Measurements from ENCODE around the gene ASB16.
A peak's percentile ranks its signal among the peaks of the same experiment; 100 is the strongest.
"Not testable (repeated sequence)": the region's sequence is repeated elsewhere in the genome, so short reads cannot be mapped to it uniquely, and the experiment has no call there.

Gene ASB16

GRCh38 chr17:44147812-44148211, 22.7 kb upstream of the ASB16 start:
- no peak for DNase-seq (ENCODE audit: low read depth in 2 of 2)

- not testable (repeated sequence) for DNase-seq (ENCODE audit: low read depth in 2 of 2)
Observed at GRCh38 chr17:44149066-44149465, 21.4 kb upstream of the ASB16 start.

DNA sequence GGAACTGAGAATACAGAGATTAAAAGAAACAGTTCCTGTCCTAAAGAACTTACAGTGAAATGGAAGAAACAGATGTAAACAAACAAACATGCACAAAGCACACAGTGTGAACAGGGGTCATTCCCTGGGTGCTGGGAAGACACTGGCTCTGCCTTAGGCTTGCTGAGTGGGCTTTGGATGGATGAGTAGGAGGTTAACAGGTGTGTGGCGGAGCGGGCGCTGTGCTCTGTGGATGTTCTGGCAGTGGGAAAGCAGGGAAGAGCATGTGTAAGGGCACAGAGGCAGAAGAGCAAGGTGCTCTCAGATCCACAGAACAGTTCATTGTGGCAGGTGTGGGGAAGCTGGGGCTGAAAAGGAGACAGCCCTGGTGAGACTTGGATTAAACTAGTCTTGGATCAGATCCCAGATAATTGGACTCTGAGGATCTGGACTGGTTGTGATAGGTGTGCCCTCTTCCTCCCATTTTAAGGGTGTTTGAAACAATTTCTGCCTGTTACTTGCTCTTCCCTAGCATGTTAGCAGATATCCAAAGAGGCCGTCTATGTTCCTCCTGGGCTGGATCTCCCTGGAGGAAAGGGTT, 20.7 kb upstream of the ASB16 start:
- no peak for DNase-seq (ENCODE audit: low read depth in 2 of 2)

DNA sequence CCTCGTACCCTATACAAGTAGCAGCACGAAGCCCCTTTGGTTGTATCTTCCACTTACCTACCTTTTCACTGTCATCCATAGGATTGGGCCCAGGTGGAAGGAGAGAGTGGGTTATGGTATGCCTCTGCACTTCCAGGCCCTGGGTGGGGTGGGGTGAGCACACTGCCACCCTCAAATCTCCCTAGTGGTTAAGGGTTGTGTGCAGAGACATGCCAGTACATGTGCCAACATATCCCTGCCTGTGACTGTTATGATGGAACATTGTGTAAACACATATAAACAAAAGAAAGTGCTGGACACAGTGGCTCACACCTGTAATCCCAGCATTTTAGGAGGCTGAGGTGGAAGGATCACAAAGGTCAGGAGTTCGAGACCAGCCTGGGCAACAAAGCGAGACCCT, 17.6 kb upstream of the ASB16 start:
- no peak for DNase-seq (ENCODE audit: low read depth in 2 of 2)

DNA sequence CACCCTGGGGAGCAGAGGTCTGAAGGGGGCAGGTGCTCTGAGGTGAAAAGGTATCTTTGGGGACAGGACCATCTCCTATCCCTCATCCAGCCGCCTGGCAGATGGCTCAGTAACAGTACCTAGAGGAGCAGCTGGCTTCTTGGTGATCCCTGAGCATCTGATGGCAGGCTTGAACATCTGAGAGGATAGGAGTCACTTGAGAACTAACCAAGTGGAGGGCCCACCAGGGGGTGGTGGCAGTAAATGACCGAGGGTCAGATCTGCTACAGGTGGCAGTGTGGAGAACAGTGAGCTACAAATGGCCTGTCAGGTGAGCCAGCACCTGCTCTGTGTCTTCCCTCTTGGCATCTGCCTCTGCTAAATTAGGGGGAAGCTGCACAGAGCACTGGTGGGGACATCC, 15.0 kb upstream of the ASB16 start:
- no peak for DNase-seq (ENCODE audit: low read depth in 2 of 2)

DNA sequence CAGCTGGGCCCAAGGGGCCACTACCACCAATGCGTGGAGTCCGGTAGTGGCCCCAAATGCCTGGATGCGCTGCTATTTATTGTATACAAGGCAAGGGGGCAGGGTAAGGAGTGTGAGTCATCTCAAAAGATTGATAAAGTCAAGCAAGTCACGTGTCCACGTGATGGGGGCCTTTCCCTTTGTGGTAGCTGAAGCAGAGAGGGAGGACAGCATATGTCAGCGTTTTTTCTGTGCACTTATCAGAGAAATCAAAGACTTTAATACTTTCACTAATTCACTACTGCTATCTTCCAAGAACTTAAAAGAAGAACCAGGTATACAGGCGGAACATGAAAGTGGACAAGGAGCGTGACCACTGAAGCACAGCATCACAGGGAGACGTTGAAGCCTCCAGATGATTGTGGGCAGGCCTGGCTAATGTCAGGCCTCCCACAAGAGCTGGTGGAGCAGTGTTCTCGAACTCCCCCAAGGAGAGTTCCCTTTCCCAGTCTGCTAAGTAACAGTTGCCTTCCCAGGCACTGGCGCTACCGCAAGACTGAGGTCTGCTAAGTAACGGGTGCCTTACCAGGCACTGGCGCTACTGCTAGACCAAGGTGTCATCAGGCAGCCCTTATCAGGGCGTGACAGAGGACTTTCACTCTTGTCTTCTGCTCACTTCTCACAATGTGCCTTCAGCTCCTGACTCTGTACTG, 10.8 kb upstream of the ASB16 start:
- DNase-seq (ENCODE audit: low read depth in 2 of 2), result no peak

GRCh38 chr17:44164476-44164875, 6.0 kb upstream of the ASB16 start:
- DNase-seq (ENCODE audit: low read depth in 2 of 2), result no peak

GRCh38 chr17:44167181-44167861, 3.2 kb upstream of the ASB16 start:
- no peak for DNase-seq (ENCODE audit: low read depth in 2 of 2)

GRCh38 chr17:44170135-44170498, 387 bp upstream of the ASB16 start:
- no peak for DNase-seq (ENCODE audit: low read depth in 2 of 2)

DNA sequence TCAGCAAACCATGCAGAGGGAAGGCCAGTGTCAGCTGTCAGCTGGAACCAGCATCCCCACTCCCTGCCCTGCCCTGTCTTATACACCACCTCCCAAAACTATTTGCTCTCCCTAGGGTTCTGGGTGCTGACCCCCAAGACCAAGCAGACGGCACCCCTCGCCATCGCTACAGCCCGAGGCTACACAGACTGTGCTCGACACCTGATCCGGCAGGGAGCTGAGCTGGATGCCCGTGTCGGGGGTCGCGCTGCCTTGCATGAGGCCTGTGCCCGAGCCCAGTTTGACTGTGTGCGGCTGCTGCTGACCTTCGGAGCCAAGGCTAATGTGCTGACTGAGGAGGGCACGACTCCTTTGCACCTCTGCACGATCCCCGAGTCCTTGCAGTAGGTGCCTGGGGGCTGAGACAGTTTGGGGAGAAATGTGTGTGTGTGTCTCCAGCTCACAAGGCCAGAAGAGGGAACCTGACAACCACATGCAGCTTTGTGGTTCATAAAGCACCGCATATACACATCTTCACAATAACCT, 1.5 kb downstream of the ASB16 start:
- DNase-seq (ENCODE audit: low read depth in 2 of 2), result no peak

GRCh38 chr17:44174427-44174826, 3.9 kb downstream of the ASB16 start:
- no peak for DNase-seq (ENCODE audit: low read depth in 2 of 2)

DNA sequence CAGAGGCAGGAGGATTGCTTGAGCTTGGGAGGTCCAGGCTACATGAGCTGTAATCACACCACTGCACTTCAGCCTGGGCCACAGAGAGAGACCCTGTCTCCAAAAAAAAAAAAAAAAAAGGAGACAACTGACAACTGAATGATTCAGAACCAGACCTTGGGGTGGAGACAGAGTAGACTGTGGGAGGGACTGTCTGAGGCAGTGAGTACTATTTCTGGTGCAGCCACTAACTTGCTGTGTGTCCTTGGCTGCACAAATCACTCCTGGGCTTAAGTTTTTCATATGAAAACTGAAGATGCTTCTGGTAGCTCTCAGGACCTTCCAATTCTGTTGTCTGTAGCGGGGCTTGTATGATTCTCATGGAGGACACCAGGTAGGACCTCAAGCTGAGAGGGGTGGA, 5.8 kb downstream of the ASB16 start:
- no peak for DNase-seq (ENCODE audit: low read depth in 2 of 2)

GRCh38 chr17:44176671-44177501, 6.4 kb downstream of the ASB16 start:
- no peak for DNase-seq (ENCODE audit: low read depth in 2 of 2)

- DNase-seq (ENCODE audit: low read depth in 2 of 2), result no peak
Observed at GRCh38 chr17:44177640-44178039, 7.1 kb downstream of the ASB16 start.

- DNase-seq (ENCODE audit: low read depth in 2 of 2), result no peak
Observed at GRCh38 chr17:44178133-44178532, 7.6 kb downstream of the ASB16 start.

DNA sequence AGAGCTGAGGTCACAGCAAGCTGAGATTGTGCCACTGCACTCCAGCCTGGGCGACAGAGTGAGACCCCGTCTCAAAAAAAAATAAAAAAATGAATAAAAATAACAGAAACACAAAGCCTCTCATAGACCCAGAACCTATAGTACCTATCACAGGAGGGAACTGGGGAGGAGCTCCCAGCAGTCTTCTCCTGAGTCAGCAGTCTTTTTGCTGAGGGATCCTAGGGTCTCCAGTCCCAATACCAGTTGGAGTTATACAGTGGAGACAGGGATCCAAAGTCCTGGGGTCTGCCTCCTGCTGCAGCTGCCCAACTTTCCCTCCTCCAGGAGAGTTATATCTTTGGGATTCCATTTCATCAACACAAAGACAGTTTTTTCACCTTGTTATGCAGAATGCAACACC, 12.5 kb downstream of the ASB16 start:
- DNase-seq (ENCODE audit: low read depth in 2 of 2), result no peak

DNA sequence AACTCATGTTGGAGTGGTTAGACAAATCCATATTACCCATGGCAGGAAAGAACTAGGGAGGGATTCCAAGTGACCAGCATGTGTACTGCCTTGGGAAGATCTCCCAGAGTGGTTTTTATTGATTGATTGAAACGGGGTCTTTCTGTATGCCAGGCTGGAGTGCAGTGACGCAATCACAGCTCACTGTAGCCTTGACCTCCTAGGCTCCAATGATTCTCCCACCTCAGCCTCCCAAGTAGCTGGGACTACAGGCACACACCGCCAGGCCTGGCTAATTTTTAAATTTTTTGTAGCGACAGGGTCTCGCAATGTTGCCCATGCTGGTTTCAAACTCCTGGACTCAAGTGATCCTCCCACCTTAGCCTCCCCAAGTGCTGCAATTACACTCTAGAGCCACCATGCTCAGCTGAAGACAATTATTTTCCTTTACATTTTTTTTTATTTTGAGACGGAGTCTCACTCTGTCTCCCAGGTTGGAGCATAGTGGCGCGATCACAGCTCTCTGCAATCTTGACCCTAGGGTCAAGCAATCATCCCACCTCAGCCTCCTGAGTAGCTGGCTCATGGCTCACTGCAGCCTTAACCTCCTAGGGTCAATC, 13.8 kb downstream of the ASB16 start:
- no peak for DNase-seq (ENCODE audit: low read depth in 2 of 2)

DNA sequence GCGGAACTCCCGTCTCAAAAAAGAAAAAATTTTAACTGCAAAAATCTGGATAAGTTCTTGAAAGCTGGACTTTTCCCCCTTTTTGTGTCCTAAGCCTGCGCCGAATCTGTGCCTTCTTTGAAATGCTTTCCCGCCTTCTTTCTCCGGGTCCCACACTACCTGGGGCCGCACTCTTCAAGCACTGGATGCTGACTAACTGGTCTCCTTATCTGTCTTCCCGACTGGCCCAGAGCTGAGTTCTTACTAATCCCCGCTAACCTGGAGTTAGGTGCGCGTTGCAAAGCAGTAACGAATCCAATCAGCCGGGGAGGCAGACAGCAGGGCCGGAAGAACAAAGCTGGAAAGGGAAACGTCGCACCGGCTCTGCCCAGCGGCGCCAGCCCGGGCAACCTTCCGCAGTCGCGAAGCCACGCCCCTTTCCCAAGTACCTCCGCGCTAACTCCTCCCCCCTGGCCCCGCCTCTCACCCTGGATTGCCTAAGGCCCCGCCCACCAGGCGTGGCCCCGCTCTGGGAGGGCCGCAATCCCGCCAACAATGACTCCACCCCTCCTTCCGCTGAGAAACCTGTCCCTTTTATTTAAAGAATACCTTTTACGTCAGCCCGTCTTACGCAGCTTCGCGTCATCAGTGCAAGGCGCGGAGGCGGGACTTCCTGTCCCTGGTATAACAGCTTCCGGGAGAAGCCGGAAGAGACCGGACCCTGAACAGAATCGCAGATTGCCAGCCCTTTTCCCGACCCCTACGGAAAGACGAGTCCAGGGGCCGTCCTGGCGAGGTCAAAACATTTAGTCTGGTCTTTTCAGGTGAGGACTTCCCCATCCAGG, 16.0 kb downstream of the ASB16 start, which contains the start of gene TMUB2:
Gene TMUB2, plus strand, starts transcription at position 666 of the 824 bp plus-strand sequence. CDS start 737 bp downstream, outside the sequence.
- DNase-seq (ENCODE audit: low read depth in 2 of 2), result peak; percentile 99

DNA sequence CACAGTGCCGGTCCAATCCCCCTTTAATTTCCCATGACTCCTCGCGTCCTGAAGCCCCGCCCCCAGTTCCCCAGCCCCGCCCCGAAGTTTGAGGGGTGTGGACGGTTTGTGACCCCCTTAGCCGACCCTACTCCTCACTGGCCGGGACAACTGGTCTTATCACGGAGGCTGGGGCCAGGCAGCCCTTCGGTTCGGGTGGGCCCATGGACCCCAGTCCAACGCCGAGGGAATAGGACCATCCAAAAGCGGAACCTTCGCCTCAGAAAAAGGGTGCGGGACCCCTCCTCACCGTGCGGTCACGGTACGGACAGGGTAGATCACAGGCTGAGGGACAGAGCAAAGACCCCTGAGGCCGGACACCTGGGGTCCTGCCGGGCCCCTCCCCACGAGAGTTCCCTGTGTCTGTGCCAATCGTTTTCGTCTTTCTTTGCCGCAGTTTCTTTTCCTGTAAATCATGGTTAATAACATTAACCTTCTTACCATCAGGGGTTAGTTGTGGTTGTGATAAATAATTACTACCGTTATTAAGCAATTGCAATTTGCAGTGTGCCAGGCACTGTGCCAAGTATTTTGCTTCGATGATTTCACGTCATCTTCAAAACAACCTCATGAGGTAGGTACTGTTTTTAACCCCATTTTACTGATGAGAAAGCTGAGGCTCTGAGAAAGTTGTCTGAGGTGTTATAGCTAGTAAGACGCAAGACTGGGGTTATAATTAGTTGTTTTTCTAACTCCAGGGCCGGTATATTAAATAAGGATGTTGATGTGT, 16.8 kb downstream of the ASB16 start:
- DNase-seq (ENCODE audit: low read depth in 2 of 2), result no peak

Measured in stimulated activated CD8-positive, alpha-beta memory T cell treated with anti-CD3 and anti-CD28 coated beads, Interleukin-7, amount 100 ng/mL, for 1 hour (primary cell).